Smooth muscle cell (in vitro differentiated cells): ENCODE results near the gene SARS1. TPM values are rescaled to one million over a fixed set of nuclear protein-coding genes. Genes with fewer than 3 reads are reported as not detected.

Experiments
- DNase-seq: peaks from one replicate; lab custom pipeline; 2025; ENCODE audit not compliant: unreplicated experiment; lab: John Stamatoyannopoulos, UW
- H2AFZ ChIP-seq: fragments of 200-600 bp; sonication (generic); 2 replicates; pipeline ENCODE4 v1.6.0; 2016; ENCODE audit warnings: antibody characterized with exemption, low read depth, mild to moderate bottlenecking
- H3F3A ChIP-seq: fragments of 200-600 bp; sonication (generic); 2 replicates; pipeline ENCODE4 v1.6.0; 2017; ENCODE audit warnings: antibody characterized with exemption, low read depth
- H3K27ac ChIP-seq: fragments of 200-600 bp; sonication (generic); 2 replicates; pipeline ENCODE4 v1.5.1; 2016; ENCODE audit warnings: low read depth, mild to moderate bottlenecking
- H3K27me3 ChIP-seq: fragments of 200-600 bp; sonication (generic); 2 replicates; pipeline ENCODE4 v1.6.1; 2016; ENCODE audit warnings: low read depth, mild to moderate bottlenecking
- H3K36me3 ChIP-seq: fragments of 200-600 bp; sonication (generic); 2 replicates; pipeline ENCODE4 v1.5.1; 2016; ENCODE audit warnings: low read depth
- H3K4me1 ChIP-seq: fragments of 200-600 bp; sonication (generic); 2 replicates; pipeline ENCODE4 v1.5.1; 2016; ENCODE audit warnings: low read depth
- H3K4me2 ChIP-seq: fragments of 200-600 bp; sonication (generic); 2 replicates; pipeline ENCODE4 v1.6.0; 2016; ENCODE audit warnings: mild to moderate bottlenecking
- H3K4me3 ChIP-seq: fragments of 200-600 bp; sonication (generic); 2 replicates; pipeline ENCODE4 v1.5.1; 2016; ENCODE audit warnings: mild to moderate bottlenecking
- H3K79me2 ChIP-seq: fragments of 200-600 bp; sonication (generic); 2 replicates; pipeline ENCODE4 v1.6.0; 2016; ENCODE audit warnings: low read depth, mild to moderate bottlenecking
- H3K9ac ChIP-seq: fragments of 200-600 bp; sonication (generic); 2 replicates; pipeline ENCODE4 v1.6.0; 2016; ENCODE audit warnings: low read depth
- H3K9me3 ChIP-seq: fragments of 200-600 bp; sonication (generic); replicated peaks from 2 replicates; pipeline ENCODE4 v1.5.1; 2016; ENCODE audit warnings: low read depth
- H4K20me1 ChIP-seq: fragments of 200-600 bp; sonication (generic); 2 replicates; pipeline ENCODE4 v1.6.0; 2016; ENCODE audit warnings: low read depth
- CTCF ChIP-seq: fragments of 200-600 bp; sonication (generic); IDR thresholded peaks from 2 replicates; pipeline ENCODE4 v1.5.1; 2017; ENCODE audit warnings: borderline replicate concordance, mild to moderate bottlenecking, antibody characterized with exemption; ENCODE audit not compliant: insufficient read depth, poor library complexity, severe bottlenecking
- WGBS: methylation state at CpG from one replicate; pipeline ENCODE4 v1.1.7; 2016; ENCODE audit warnings: low lambda C conversion rate; 5-methylcytosine and 5-hydroxymethylcytosine counted together
- polyA plus RNA-seq: library from polyadenylated mRNA; unstranded; fragments of >200 nt; fragmentation: Nextera tagmentation; extraction: Ambion mirVana; gene quantifications from 2 replicates; pipeline ENCODE4 v1.2.1, GENCODE V29; 2016
- total RNA-seq: library from RNA; depleted of rRNA; stranded (reverse); fragments of >200 nt; gene quantifications from 2 replicates; pipeline ENCODE4 v1.2.3, GENCODE V29; 2014

The SARS1 gene
- total and polyA plus RNA-seq, 2 experiments from 2014 or later = 157 to 176 TPM

GRCh38 chr1:109225308-109225707, 11.6 kb downstream of the SARS1 start:
- Histone ChIP-seq H3K4me2 (no peak overlapping the region), H3K27ac (no peak overlapping the region), H3K4me1 (peaks cover 12% of the 10 kb centered on the region), H3K36me3 (peaks cover 19% of the 10 kb centered on the region), H3K4me3 (no peak overlapping the region), H4K20me1 (peaks cover 84% of the 10 kb centered on the region), H3K9me3 (no peaks in the 10 kb centered on the region), H3K27me3 (no peaks in the 10 kb centered on the region), H3K9ac (no peak overlapping the region), H3F3A (no peaks in the 10 kb centered on the region), H2AFZ (no peak overlapping the region), H3K79me2 (peaks cover 77% of the 10 kb centered on the region)
- WGBS = 90% methylated on average over 3 of the region's 3 CpGs
- TF ChIP-seq CTCF = no peak
- DNase-seq = no peak

- 92% methylated on average over 5 of the region's 5 CpGs for WGBS
Measured at GRCh38 chr1:109225711-109226445, 12.2 kb downstream of the SARS1 start.

GRCh38 chr1:109228167-109228566, 14.4 kb downstream of the SARS1 start:
- Histone ChIP-seq H3K36me3 (peaks cover 13% of the 10 kb centered on the region), H3K4me3 (no peak overlapping the region), H2AFZ (no peak overlapping the region), H3F3A (no peaks in the 10 kb centered on the region), H3K9me3 (no peaks in the 10 kb centered on the region), H3K79me2 (peaks cover 49% of the 10 kb centered on the region), H3K4me2 (no peak overlapping the region), H3K27me3 (no peaks in the 10 kb centered on the region), H3K4me1 (peaks cover 27% of the 10 kb centered on the region), H4K20me1 (peaks cover 58% of the 10 kb centered on the region), H3K9ac (no peak overlapping the region), H3K27ac (no peak overlapping the region)
- no peak for TF ChIP-seq CTCF
- WGBS = 91% methylated on average over 3 of the region's 3 CpGs
- no peak for DNase-seq

More at GRCh38 chr1:109225711-109226445, 12.2 kb downstream of the SARS1 start:
- H3K9ac ChIP-seq = no peak overlapping the region
- no peak for DNase-seq
- H3K9me3 ChIP-seq = no peaks in the 10 kb centered on the region
- H3K36me3 ChIP-seq = peaks cover 19% of the 10 kb centered on the region
- peaks cover 78% of the 10 kb centered on the region for H4K20me1 ChIP-seq
- no peak overlapping the region for H3K4me3 ChIP-seq
- TF ChIP-seq CTCF = no peak
- peaks cover 18% of the 10 kb centered on the region for H3K4me1 ChIP-seq
- no peak overlapping the region for H3K4me2 ChIP-seq
- H3F3A ChIP-seq = no peaks in the 10 kb centered on the region
- no peak overlapping the region for H2AFZ ChIP-seq
- no peaks in the 10 kb centered on the region for H3K27me3 ChIP-seq
- H3K27ac ChIP-seq = no peak overlapping the region
- H3K79me2 ChIP-seq = peaks cover 71% of the 10 kb centered on the region
